Measurements from ENCODE around the gene GTF2F2.
"Not testable (repeated sequence)": the region's sequence is repeated elsewhere in the genome, so short reads cannot be mapped to it uniquely, and the experiment has no call there.

Gene GTF2F2

DNA sequence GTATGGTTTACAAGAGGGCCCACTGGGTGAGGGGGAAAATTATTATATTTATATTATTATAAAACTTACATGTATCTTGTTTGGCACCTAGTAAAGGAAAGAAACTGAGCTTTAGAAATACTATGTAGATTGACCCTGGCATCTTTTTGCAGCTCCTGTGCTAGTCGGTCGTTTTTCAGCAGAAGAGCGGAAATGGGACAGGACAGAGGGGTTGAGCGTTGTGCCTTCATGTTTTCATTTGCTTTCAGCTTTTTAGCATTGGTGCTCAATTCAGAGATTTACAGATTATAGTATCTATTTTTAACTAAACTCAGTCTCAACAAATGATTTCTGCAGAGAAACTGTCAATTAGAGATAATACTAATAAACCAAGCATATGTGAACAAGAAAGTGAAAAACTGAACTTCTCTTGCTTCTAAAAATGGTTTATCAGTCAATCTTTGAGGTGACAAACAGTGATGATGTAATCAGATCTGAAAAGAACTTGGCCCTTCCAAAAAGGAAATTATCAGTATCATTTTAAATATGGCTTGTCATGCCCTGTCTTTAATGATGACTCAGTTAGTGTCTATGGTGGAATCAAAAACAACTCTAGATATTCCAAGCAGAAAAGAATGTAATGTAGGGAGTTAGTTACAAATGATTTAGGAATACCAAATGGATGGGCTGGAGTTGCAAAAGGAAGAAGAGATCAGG lies 137.5 kb downstream of the GTF2F2 start:
- peak in 1 of 2 donors; percentile 12 for DNase-seq

DNA sequence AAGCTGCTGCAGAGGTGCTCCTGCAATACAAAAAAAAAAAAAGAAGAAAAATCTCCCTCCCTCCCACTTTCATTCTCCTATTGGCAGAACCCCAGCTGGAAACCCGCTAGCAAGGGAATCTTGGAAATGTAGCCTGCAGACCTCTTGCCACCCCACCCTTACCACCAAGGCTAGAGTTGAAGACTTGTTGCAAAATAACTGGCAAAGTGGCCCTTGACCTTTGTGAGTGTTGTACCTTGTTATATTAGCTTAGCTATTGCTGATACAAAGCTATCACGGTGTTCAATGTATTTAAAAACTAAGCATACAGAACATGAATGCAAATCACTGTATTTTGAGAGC lies 138.0 kb downstream of the GTF2F2 start:
- DNase-seq, result no peak

DNA sequence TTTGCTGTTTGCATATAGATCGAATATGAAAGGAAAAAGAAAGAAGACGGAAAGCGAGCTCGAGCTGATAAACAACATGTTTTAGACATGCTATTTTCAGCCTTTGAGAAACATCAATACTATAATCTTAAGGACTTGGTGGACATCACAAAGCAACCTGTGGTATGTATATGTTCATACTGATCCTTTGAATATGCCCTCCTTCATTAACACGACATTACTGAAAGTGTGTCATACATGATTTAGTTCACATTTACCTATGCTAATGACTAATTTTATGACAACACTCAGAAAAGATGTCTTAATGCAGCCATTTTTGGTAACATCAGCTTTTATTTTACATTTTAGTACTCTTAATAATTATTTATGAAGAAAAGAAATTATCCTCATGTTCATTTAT lies 146.9 kb downstream of the GTF2F2 start:
- no peak for DNase-seq

DNA sequence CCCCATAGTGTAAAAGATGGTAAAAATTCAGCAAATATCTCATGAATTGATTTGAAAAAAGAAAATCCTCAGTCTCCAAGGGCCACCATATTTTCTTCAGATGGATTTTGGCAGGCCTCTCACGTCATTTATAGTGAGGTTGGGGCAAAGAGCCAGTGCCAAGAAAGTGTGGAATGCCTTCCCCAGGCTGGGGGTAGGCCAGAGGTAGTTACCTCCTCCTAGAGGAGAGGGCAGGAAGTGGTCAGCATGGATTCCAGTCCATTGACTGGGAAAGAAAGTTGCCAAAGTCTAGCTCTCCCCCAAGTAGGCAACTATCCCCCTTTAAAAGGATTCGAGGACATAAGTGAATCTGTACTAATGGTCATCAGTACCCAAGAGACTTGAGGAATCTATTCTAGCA lies 148.9 kb downstream of the GTF2F2 start:
- DNase-seq, result no peak

DNA sequence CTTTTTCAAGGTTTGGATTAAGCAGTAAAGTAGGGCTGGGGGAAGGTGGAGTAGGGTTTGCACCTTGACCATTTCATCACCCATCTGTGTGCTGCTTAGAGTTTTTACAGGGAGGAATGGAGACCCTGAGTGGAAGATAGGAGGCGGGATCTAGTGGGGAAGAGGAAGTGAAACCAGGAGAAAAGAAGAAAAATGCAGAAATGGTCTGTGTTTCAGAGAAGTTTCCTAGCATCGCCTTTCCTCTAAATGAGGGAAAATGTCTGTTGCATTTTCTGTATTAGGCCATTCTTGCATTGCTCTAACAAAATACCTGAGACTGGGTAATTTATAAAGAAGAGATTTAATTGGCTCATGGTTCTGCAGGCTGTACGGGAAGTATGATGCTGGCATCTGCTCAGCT lies 156.6 kb downstream of the GTF2F2 start:
- peak in 1 of 2 donors; percentile 3 for DNase-seq

DNA sequence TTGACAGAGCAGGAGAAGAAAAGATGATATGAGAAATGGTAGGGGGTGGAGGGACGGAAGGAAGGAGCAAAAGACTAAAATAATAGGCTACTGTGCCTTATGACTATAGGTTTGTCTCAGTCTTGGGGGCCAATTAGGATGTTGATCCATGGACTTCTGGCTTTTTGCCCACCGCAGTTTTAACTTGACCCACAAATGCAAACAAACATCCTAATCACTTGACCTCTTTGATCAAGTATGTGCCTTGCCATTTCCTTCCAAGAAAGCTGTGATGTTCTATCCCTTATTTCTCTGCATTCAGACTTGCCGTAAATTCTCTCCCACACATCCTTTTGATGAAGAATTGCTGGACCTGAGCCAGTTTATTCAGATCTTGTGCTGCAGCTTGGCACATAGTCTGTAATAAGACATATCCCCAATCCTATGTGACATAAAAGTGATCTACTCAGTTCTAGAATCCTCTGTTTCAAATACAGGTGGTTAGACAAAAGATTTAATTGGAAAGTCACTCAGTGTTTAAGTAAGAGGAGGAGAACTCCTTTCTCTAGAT lies 157.9 kb downstream of the GTF2F2 start:
- no peak for DNase-seq

DNA sequence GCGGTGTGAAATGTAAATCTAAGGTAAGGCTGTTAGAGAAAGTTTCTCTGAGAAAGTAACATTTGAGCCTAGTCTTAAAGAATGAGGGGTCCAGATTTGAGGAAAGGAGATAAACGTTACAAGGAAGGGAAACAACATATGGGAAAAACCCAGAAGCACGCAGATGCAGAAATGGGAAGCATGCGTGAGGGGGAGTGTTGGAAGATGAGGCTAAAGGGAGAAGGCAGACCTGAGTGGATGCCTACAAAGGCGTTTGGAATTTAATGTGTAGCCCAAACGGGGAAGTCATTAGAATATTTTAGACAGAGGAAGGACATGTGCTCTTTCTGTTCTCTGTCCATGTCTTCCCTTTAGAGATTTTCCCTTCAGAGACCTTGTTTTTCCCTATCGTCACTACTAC lies 159.7 kb downstream of the GTF2F2 start:
- DNase-seq, result no peak

DNA sequence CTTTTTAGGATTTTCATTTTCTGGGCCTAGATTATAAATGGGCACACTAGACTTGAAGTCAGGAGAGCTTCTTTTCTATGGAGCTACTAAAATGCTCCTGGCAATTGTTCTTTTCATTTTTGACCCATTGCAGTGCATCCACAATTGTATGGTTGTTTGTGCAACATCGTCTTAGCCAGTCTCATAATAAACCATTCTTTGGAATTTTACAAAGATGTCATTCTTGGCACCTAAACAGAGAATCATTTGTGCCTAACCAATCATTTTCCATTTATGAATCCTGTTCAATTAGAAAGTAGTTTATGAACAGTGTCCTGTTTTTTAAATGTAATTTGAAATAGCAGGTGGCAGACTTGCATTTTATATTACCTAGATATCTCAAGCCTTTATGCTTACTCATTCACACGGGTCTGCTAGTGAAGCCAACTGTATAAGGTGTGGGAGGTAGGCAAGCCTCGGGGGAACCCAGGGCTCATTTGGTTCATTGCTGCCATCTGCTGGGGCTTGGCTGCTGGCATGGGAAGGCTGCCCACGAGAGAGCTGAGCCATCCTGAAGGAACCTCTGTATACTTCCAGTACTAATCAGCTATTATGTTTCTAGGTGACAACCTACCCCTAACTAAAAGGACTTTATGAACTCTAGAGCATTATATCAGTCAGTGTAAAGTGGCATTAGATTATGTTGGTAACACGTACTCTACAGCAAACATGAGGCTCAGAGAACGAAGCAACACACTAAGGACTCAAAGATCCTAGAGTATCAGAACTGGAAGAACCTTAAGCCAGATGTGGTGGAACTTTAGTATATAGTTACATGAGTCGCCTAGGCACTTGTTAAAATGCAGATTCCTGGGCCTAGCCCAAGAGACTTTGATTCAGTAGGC lies 160.7 kb downstream of the GTF2F2 start:
- DNase-seq, result peak; percentile 16 to 41

DNA sequence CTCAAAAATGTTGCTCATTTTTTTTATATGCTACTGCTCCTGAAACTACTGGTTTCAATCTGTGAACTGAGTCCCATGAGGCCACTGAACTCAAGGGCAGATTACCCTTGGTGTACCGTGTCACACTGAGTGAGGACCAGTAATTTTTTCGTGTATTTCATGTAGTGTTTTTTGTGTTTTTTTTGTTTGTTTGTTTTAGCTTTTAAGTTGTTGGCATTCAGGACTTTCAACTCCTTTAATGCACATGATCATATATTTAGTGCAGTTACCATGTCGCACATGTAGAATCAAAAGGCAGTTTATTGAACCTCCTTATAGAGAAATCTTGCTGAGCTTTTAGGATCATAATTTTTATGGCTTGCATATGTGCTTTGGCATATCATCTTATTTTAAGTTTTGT lies 162.7 kb downstream of the GTF2F2 start:
- DNase-seq, result no peak

DNA sequence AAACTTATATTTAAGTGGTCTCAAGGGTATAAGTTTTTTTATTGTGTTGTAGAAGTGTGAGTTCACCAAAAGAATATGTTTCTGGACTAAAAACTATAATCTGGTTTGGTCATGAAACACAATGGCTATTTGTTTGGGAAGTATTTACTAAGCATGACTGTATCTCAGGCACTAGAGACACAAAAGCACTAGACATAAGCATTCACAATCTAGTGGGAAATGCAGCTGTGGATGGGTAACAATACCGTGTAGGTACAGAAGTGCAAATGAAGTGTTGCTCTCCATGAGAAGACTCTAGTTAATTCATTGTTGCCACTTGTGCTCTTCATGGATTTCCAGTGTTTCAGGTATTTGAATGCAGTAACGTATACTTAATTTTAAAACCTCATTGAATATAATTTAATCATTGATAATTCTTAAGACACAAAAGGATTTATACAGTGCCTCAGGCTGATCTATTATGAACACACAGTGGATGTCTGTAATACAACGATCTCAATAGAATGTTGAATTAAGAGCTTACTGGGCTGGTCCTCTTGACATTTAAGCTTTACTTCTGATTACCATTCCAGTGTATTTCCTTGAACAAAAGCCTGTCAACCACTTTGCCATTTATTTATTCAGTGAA lies 169.7 kb downstream of the GTF2F2 start:
- no peak for DNase-seq

DNA sequence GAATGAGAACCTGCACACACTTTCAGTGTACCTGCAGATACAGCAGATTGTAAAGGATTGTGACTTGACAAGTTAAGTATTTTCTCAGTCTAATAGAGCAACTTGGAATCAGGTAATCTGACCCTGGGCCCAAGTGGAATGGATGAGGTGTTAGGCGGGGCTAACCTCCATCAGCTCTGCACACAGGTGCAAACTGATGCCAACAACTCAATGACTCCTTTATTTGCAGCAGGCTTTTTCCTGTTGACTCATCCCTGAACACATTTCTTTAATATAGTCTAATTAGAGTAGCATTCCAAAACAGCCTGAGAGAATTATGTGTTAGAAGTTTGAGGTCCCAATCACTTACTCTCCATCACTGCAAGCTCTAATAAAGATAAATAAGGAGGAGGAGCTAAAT lies 171.9 kb downstream of the GTF2F2 start:
- DNase-seq, result no peak

DNA sequence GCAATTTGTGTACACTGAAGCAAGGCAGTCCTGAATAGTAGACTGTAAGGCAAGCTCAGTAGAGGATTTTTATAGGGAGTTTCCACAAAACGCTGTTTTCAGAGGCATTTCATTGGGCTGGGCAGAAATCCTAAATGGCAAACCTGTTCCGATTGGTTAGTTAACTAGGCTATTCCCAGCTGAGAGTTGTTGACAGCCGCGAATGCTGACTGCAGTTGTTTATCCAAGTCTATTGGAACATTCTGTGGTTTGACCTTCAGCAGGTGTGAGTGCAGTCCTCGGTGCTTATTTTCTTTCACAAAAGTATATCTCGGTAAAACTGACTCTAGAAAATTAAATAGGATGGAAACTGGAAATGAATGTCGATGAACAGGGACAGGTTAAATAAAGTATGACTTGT lies 175.2 kb downstream of the GTF2F2 start:
- DNase-seq, result no peak

DNA sequence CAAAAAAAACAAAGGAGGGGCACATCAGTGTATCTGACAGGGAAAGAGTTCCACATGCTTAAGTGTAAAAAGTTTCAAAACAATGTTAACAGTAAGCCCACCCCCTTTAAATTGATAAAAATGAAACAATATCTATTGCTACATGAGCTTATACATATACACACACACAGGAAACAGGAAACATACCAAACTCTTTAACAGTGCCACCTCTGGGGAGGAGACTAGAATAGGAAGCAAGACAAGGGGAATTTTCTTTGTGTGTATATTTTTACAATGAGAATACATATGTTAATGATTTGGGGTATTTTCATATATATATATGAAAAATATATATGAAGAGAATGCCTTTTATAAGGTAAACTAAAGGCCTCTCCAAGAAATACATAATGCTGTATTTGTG lies 175.9 kb downstream of the GTF2F2 start:
- DNase-seq, result peak in 1 of 2 donors; percentile 19

DNA sequence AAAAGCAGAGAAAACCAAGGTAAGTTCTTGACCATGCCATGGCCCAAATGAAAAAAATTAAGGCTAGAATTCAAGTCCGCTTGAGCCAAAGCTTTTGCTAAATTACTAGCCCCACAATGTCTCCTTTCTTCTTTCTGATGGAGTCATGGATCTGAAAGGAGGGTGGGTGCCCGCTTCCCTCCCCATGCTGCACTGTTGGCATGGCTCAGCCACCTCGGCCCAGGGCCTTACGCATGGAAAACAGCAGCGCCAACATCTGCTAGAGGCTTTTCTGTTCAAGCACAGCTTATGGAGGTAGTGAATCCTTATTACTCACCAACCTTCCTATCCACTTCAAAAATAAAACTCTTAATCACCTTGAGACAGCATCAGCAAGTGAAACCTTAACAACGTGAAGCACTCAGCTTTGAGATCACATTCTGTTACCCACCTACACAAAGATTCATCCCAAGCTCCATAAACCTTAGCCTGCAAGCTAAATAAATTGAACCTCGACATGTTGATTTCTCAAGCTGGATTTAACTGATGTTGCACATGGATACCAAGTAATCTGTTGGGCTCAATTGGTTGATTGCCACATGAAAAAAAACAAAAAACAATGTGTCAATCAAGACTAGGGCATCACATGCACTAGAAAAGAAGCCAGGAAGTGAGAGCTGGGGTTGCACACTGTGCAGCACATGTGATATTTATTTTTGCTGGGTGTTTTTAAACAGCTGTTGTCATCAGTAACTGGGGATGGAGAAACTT lies 177.3 kb downstream of the GTF2F2 start:
- peak in 1 of 2 donors; percentile 30 for DNase-seq

DNA sequence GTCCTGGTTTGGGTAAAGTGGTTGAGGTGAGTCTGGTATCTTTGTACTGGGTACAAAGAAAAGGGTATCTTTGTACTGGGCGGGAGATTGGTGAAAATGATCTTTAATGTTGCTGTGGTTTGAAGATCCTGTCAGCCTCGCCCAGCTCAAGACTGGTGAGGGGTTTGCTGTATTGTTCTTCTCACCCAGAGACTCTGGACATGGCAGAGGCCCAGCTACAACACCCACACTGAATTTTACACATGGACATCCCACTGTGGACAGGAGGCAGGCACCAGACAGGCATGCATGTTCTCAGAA lies 177.8 kb downstream of the GTF2F2 start:
- no peak for DNase-seq

DNA sequence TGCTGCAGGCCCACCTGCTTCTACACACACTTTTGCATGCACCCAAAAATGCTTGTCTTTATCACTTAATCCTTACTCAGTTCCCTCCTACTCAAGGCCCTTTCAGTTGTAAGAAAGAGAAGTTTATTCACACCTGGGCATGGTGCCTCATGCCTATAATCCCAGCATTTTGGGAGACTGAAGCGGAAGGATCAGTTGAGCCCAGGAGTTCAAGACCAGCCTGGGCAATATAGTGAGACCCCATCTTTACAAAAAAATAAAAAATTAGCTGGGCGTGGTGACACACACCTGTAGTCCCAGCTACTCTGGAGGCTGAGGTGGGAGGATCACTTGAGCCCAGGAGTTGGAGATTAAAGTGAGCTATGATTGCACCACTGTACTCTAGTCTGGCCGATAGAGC lies 178.2 kb downstream of the GTF2F2 start:
- not testable (repeated sequence) for DNase-seq

DNA sequence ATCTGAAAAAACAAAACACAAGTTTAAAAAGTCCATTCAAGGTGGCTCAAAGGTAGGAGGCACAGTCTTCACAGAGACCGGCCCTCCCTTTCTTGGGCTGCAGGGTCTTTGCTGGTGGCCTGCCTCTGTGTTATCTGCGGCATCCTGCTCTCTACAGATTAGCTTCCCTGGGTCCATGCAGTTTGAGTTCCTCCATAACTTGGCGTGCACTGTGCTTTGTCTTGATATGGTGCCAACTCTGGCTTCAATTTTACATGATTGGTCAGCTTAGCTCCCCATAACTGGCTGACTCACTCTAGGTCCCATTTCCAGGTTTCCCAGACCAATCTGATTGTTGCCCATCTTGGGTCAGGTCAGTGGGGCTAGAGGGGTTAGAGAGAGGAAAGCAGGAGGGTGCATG lies 178.9 kb downstream of the GTF2F2 start:
- DNase-seq, result no peak

DNA sequence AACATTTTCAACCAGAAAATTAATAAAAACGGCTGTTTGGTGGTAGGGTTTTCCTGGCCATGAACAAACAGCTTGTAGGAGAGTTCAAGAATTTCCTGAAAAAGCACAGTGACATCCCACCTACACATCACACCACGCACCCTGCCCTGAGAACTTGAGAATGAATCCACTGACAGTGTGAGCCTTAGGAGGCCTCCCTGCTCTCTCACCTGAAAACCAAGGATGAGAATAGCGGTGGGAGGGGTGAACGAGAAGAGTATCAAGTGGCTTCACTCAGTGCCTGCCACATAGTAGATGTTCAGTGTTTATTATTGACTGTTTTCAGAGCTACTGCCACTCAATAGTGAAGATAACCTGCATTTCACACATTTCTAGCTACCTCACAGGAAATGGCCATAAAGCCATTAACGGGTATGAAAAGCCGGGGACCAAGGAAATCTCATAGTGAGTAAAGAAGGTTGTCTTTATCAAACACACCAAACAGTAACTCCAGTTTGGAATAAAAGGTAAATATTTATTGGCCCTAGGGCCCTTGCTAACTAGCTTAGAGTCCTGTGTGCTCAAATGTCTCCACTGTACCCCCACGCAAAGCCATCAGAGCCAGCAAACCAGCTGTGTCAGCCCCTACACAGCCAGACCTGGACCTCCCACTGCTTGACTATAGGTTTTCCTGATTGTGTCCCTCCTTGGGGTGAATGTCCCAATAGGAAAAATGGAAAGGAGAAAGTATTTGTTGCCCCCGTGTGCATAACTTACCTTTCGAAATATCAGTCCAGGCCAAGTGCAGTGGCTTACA lies 180.1 kb downstream of the GTF2F2 start:
- DNase-seq, result no peak

DNA sequence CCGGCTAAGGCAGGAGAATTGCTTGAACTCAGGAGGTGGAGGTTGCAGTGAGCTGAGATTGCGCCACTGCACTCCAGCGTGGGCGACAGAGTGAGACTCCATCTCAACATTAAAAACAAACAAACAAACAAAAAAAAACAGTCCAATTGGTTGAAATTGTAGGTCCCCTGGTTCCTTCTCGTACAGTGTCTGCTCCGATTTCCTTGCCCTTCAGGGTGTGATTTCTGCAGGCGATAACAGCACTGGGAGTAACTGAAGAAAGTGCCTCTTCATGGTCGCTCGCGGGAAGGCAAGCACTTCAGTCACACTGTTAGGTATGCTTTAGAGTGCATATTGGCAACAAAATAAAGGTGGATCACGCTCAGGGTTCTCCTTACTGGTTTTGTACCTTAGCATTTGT lies 181.0 kb downstream of the GTF2F2 start:
- no peak for DNase-seq

DNA sequence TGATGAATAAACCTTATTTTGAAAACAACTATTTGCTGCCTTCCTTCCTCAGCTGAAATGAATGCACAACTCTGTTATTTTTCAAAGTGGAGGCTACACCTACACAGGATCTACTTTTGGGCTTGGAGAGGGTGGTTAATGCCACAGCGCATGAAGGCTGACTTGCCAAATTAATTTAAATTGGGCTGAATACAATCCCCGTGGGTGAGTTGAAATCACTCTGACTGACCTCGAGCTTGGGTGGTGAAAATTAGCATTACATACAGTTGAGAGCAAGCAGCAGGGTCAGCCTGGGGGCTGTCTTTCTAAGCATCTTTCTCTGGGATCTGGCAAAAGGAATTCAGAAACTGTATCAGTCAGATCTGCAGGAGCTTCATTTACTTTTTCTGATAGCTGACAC lies 182.2 kb downstream of the GTF2F2 start:
- no peak for DNase-seq

DNA sequence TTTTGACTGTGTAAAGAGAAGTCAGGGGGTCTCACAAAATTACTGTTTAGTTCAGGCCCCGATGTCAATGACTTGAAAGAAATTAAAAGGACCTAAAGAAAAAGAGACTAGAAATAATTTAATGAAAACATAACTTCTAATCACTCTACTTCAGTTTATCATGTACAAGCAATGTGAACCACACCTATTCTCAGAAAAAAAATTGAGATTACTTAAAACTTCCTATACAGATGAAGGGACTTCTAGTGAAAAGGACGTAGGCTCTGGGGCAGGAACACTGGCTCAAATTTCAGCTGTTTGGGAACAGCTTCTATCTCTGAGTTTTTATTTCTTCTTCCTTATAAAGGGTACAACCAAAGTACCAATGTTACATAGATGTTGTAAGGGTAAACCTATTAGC lies 182.7 kb downstream of the GTF2F2 start:
- no peak for DNase-seq

DNA sequence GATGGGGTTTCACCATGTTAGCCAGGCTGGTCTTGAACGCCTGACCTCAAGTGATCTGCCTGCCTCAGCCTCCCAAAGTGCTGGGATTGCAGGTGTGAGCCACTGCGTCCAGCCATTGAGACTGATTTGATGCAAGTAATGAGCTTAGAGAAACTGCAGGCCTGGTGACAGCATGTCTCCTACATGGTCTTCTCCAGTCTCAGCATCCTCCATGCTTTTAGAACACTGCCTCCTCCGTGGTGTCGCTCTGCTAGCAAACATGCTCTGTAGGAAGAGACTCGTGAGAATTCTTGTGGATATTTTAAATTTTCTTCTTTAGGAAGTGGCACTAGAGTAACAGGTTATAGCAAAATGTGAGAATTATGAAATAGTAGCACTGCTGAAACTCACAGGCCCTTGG lies 183.6 kb downstream of the GTF2F2 start:
- no peak for DNase-seq
